SU-DHL-6 (cell line): ENCODE results near the gene RTCB.

Experiments used
- H2AFZ ChIP-seq: fragments of 200-600 bp; sonication (generic); 2 replicates; pipeline ENCODE4 v1.6.1; 2014; ENCODE audit warnings: low read depth, mild to moderate bottlenecking, moderate library complexity, mixed read lengths, antibody characterized with exemption, low read length; ENCODE audit not compliant: severe bottlenecking
- H3F3A ChIP-seq: fragments of 200-600 bp; shearing (Covaris generic); 2 replicates; pipeline ENCODE4 v1.6.0; 2016; ENCODE audit warnings: antibody characterized with exemption, mild to moderate bottlenecking; ENCODE audit not compliant: insufficient read depth
- H3K27ac ChIP-seq: fragments of 200-600 bp; sonication (generic); 2 replicates; pipeline ENCODE4 v1.5.1; 2016; ENCODE audit warnings: low read depth, mild to moderate bottlenecking, low read length, moderate library complexity, mixed read lengths
- H3K27me3 ChIP-seq: fragments of 200-600 bp; sonication (generic), shearing (Covaris generic); 2 replicates; pipeline ENCODE4 v1.6.0; 2014; ENCODE audit warnings: mild to moderate bottlenecking, low read length
- H3K36me3 ChIP-seq: fragments of 200-600 bp; sonication (generic); 2 replicates; pipeline ENCODE4 v1.6.1; 2014; ENCODE audit warnings: mild to moderate bottlenecking, low read length, mixed read lengths
- H3K4me2 ChIP-seq: fragments of 300-600, 200-600 bp; shearing (Covaris generic), sonication (generic); 2 replicates; pipeline ENCODE4 v1.6.0; 2014; ENCODE audit warnings: low read length, low read depth, mild to moderate bottlenecking; ENCODE audit not compliant: poor library complexity, severe bottlenecking
- H3K4me3 ChIP-seq: fragments of 200-600 bp; sonication (generic); 2 replicates; pipeline ENCODE4 v1.5.1; 2014; ENCODE audit warnings: antibody characterized with exemption, low read length, mild to moderate bottlenecking, mixed read lengths; ENCODE audit not compliant: insufficient read depth, poor library complexity, severe bottlenecking
- H3K79me2 ChIP-seq: fragments of 200-600 bp; sonication (generic); 2 replicates; pipeline ENCODE4 v1.6.1; 2014; ENCODE audit warnings: mild to moderate bottlenecking, low read length, moderate library complexity; ENCODE audit not compliant: insufficient read depth
- H3K9ac ChIP-seq: fragments of 200-600 bp; sonication (generic); 2 replicates; pipeline ENCODE4 v1.7.0; 2014; ENCODE audit warnings: mild to moderate bottlenecking, low read length
- H3K9me2 ChIP-seq: fragments of 200-600 bp; sonication (generic); replicated peaks from 2 replicates; pipeline ENCODE4 v1.6.1; 2014; ENCODE audit warnings: low read length; ENCODE audit not compliant: insufficient read depth
- H3K9me3 ChIP-seq: fragments of 200-600 bp; sonication (generic); 2 replicates; pipeline ENCODE4 v1.6.1; 2014; ENCODE audit warnings: low read length, mixed read lengths; ENCODE audit not compliant: insufficient read depth
- H4K20me1 ChIP-seq: fragments of 200-600 bp; sonication (generic); 2 replicates; pipeline ENCODE4 v1.6.1; 2014; ENCODE audit warnings: low read depth, mild to moderate bottlenecking, antibody characterized with exemption, low read length, moderate library complexity, mixed read lengths
- EZH2phosphoT487 ChIP-seq: fragments of 200-600 bp; sonication (generic), shearing (Covaris generic); conservative IDR thresholded peaks from 2 replicates; pipeline ENCODE4 v1.6.1; 2018; ENCODE audit warnings: mild to moderate bottlenecking, antibody characterized with exemption, low read length, moderate library complexity, mixed read lengths
- TF ChIP-seq, protein P1 (sequence below): fragments of 200-600 bp; sonication (generic); IDR thresholded peaks from one replicate; pipeline ENCODE4 v1.5.1; 2017; ENCODE audit warnings: antibody characterized with exemption, mild to moderate bottlenecking, low read length, moderate library complexity; ENCODE audit not compliant: insufficient read depth, poor library complexity, severe bottlenecking

RTCB gene

GRCh38 chr22:32376681-32377080 is 35.4 kb downstream of the RTCB start:
- no peak overlapping the region for H3K27ac ChIP-seq
- H3K79me2 ChIP-seq: no peaks in the 10 kb centered on the region
- no peaks in the 10 kb centered on the region for H3K27me3 ChIP-seq
- no peaks in the 10 kb centered on the region for H3K9me2 ChIP-seq
- no peak overlapping the region for H3K9ac ChIP-seq
- H2AFZ ChIP-seq: no peak overlapping the region
- no peak for TF ChIP-seq EZH2phosphoT487
- TF ChIP-seq, protein P1, sequence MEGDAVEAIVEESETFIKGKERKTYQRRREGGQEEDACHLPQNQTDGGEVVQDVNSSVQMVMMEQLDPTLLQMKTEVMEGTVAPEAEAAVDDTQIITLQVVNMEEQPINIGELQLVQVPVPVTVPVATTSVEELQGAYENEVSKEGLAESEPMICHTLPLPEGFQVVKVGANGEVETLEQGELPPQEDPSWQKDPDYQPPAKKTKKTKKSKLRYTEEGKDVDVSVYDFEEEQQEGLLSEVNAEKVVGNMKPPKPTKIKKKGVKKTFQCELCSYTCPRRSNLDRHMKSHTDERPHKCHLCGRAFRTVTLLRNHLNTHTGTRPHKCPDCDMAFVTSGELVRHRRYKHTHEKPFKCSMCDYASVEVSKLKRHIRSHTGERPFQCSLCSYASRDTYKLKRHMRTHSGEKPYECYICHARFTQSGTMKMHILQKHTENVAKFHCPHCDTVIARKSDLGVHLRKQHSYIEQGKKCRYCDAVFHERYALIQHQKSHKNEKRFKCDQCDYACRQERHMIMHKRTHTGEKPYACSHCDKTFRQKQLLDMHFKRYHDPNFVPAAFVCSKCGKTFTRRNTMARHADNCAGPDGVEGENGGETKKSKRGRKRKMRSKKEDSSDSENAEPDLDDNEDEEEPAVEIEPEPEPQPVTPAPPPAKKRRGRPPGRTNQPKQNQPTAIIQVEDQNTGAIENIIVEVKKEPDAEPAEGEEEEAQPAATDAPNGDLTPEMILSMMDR: no peak
- no peaks in the 10 kb centered on the region for H3F3A ChIP-seq
- no peaks in the 10 kb centered on the region for H3K36me3 ChIP-seq
- H3K4me3 ChIP-seq: no peak overlapping the region
- no peaks in the 10 kb centered on the region for H3K9me3 ChIP-seq
- no peak overlapping the region for H3K4me2 ChIP-seq
- peaks cover 3% of the 10 kb centered on the region; the same call in 1 of the 2 replicates for H4K20me1 ChIP-seq

GRCh38 chr22:32375678-32376450 is 36.2 kb downstream of the RTCB start:
- H3K27me3 ChIP-seq: no peaks in the 10 kb centered on the region
- TF ChIP-seq, protein P1: no peak
- no peak for TF ChIP-seq EZH2phosphoT487
- no peak overlapping the region for H3K4me2 ChIP-seq
- H3K4me3 ChIP-seq: no peak overlapping the region
- no peaks in the 10 kb centered on the region for H3K9me2 ChIP-seq
- H3K36me3 ChIP-seq: no peaks in the 10 kb centered on the region
- no peaks in the 10 kb centered on the region for H3K9me3 ChIP-seq
- no peaks in the 10 kb centered on the region for H3K79me2 ChIP-seq
- no peak overlapping the region for H3K9ac ChIP-seq
- H4K20me1 ChIP-seq: peaks cover 3% of the 10 kb centered on the region; the same call in 1 of the 2 replicates
- H3F3A ChIP-seq: no peaks in the 10 kb centered on the region
- H3K27ac ChIP-seq: no peak overlapping the region
- no peak overlapping the region for H2AFZ ChIP-seq

- no peaks in the 10 kb centered on the region for H3K9me3 ChIP-seq
- H3K36me3 ChIP-seq: no peaks in the 10 kb centered on the region
- H3K9ac ChIP-seq: no peak overlapping the region
- H3K4me3 ChIP-seq: no peak overlapping the region
- H3K27ac ChIP-seq: no peak overlapping the region
- H3F3A ChIP-seq: no peaks in the 10 kb centered on the region
- no peak overlapping the region for H2AFZ ChIP-seq
- H3K9me2 ChIP-seq: no peaks in the 10 kb centered on the region
- H3K4me2 ChIP-seq: no peak overlapping the region
- TF ChIP-seq EZH2phosphoT487: no peak
- TF ChIP-seq, protein P1: no peak
- no peaks in the 10 kb centered on the region for H4K20me1 ChIP-seq
- H3K79me2 ChIP-seq: no peaks in the 10 kb centered on the region
- no peaks in the 10 kb centered on the region for H3K27me3 ChIP-seq
Measured at GRCh38 chr22:32364210-32364609, 47.8 kb downstream of the RTCB start.
